HEK293 (cell line): ENCODE data around the gene OR8B2.

Experiments used
- CTCF ChIA-PET: fragments of 350-600 bp; formaldehyde crosslinking; extraction: SDS; loops from one replicate; lab custom pipeline; 2021; ENCODE audit warnings: antibody characterized with exemption; lab: Yijun Ruan, JAX
- POLR2A ChIA-PET: fragments of 300-600 bp; formaldehyde crosslinking; extraction: SDS; loops from one replicate; lab custom pipeline; 2020; ENCODE audit warnings: antibody characterized with exemption, inconsistent platforms; lab: Yijun Ruan, JAX
- H3K27ac ChIP-seq: fragments of 200-500 bp; sonication (Bioruptor generic); 2 replicates; pipeline ENCODE4 v1.5.1; 2014; ENCODE audit warnings: low read depth, low read length, control low read depth, inconsistent platforms; ENCODE audit errors: extremely low read depth
- H3K36me3 ChIP-seq, 2 experiments: fragments of 200-500 bp in 1 of 2; sonication (Bioruptor generic) in 1 of 2; 1 replicate in 1 of 2; 2 replicates in 1 of 2; pipeline ENCODE4 v1.5.1; 2014 to 2017; ENCODE audit warnings: inconsistent platforms in 2 of 2, low read length in 2 of 2; ENCODE audit not compliant: control insufficient read depth in 2 of 2, insufficient read depth in 1 of 2
- H3K4me1 ChIP-seq: fragments of 200-500 bp; sonication (Bioruptor generic); 2 replicates; pipeline ENCODE4 v1.5.1; 2014; ENCODE audit warnings: mild to moderate bottlenecking, low read length, inconsistent platforms; ENCODE audit not compliant: control insufficient read depth, insufficient read depth
- H3K4me3 ChIP-seq: 2 replicates; pipeline ENCODE4 v1.5.1; 2011; ENCODE audit warnings: low read depth, mild to moderate bottlenecking, control low read depth, low read length, moderate library complexity
- H3K9me3 ChIP-seq: fragments of 200-500 bp; sonication (Bioruptor generic); 2 replicates; pipeline ENCODE4 v1.5.1; 2014; ENCODE audit warnings: low read depth, low read length, inconsistent platforms; ENCODE audit not compliant: control insufficient read depth, insufficient read depth
- GLI4 ChIP-seq: fragments of 450-650 bp; formaldehyde crosslinking; IDR thresholded peaks from 2 replicates; pipeline ENCODE4 v1.5.1; 2016; ENCODE audit warnings: missing biosample characterization, missing genetic modification characterization
- SCRT1 ChIP-seq: fragments of 450-650 bp; formaldehyde crosslinking; IDR thresholded peaks from 2 replicates; pipeline ENCODE4 v1.5.1; 2016; ENCODE audit warnings: missing biosample characterization, missing genetic modification characterization, borderline replicate concordance
- ZBTB26 ChIP-seq: fragments of 450-650 bp; formaldehyde crosslinking; optimal IDR thresholded peaks from 2 replicates; pipeline ENCODE3; 2016; ENCODE audit warnings: missing biosample characterization, mild to moderate bottlenecking, missing genetic modification characterization
- ZBTB49 ChIP-seq: fragments of 450-650 bp; formaldehyde crosslinking; IDR thresholded peaks from 2 replicates; pipeline ENCODE4 v1.5.1; 2016; ENCODE audit warnings: missing biosample characterization, missing genetic modification characterization, low read depth
- ZNF16 ChIP-seq: fragments of 450-650 bp; formaldehyde crosslinking; IDR thresholded peaks from 2 replicates; pipeline ENCODE4 v1.5.1; 2016; ENCODE audit warnings: low read depth, missing biosample characterization, missing genetic modification characterization
- ZNF292 ChIP-seq: fragments of 450-650 bp; formaldehyde crosslinking; IDR thresholded peaks from 2 replicates; pipeline ENCODE4 v1.5.1; 2016; ENCODE audit warnings: low read depth, missing biosample characterization, missing genetic modification characterization, borderline replicate concordance
- ZNF324 ChIP-seq: fragments of 450-650 bp; formaldehyde crosslinking; IDR thresholded peaks from 2 replicates; pipeline ENCODE4 v1.5.1; 2016; ENCODE audit warnings: missing biosample characterization, missing genetic modification characterization
- ZNF335 ChIP-seq: fragments of 450-650 bp; formaldehyde crosslinking; conservative IDR thresholded peaks from 2 replicates; pipeline ENCODE4 v1.5.1; 2016; ENCODE audit warnings: missing biosample characterization, missing genetic modification characterization
- ZNF391 ChIP-seq: fragments of 450-650 bp; formaldehyde crosslinking; IDR thresholded peaks from 2 replicates; pipeline ENCODE4 v1.5.1; 2016; ENCODE audit warnings: low read depth, missing biosample characterization, missing genetic modification characterization, borderline replicate concordance
- ZNF398 ChIP-seq: fragments of 450-650 bp; formaldehyde crosslinking; IDR thresholded peaks from 2 replicates; pipeline ENCODE4 v1.5.1; 2017; ENCODE audit warnings: missing biosample characterization, missing genetic modification characterization
- ZNF423 ChIP-seq: fragments of 450-650 bp; formaldehyde crosslinking; IDR thresholded peaks from 2 replicates; pipeline ENCODE4 v1.5.1; 2016; ENCODE audit warnings: missing biosample characterization, missing genetic modification characterization
- ZNF571 ChIP-seq: fragments of 450-650 bp; formaldehyde crosslinking; IDR thresholded peaks from 2 replicates; pipeline ENCODE4 v1.5.0; 2017; ENCODE audit warnings: missing biosample characterization, missing genetic modification characterization
- ZNF585B ChIP-seq: fragments of 450-650 bp; formaldehyde crosslinking; IDR thresholded peaks from 2 replicates; pipeline ENCODE4 v1.5.1; 2016; ENCODE audit warnings: missing biosample characterization, missing genetic modification characterization
- ZNF600 ChIP-seq: fragments of 450-650 bp; formaldehyde crosslinking; IDR thresholded peaks from 2 replicates; pipeline ENCODE4 v1.5.1; 2016; ENCODE audit warnings: missing biosample characterization, missing genetic modification characterization
- ZNF610 ChIP-seq: fragments of 450-650 bp; formaldehyde crosslinking; IDR thresholded peaks from 2 replicates; pipeline ENCODE4 v1.5.1; 2016; ENCODE audit warnings: missing biosample characterization, missing genetic modification characterization, borderline replicate concordance
- ZNF621 ChIP-seq: fragments of 450-650 bp; formaldehyde crosslinking; IDR thresholded peaks from 2 replicates; pipeline ENCODE4 v1.5.1; 2017; ENCODE audit warnings: missing biosample characterization, missing genetic modification characterization
- ZNF654 ChIP-seq: fragments of 450-650 bp; formaldehyde crosslinking; IDR thresholded peaks from 2 replicates; pipeline ENCODE4 v1.5.1; 2016; ENCODE audit warnings: low read depth, missing biosample characterization, missing genetic modification characterization
- ZNF658 ChIP-seq: fragments of 450-650 bp; formaldehyde crosslinking; IDR thresholded peaks from 2 replicates; pipeline ENCODE4; 2016; ENCODE audit warnings: missing biosample characterization, missing genetic modification characterization
- ZNF707 ChIP-seq: fragments of 450-650 bp; formaldehyde crosslinking; IDR thresholded peaks from 2 replicates; pipeline ENCODE4 v1.5.1; 2016; ENCODE audit warnings: missing biosample characterization, missing genetic modification characterization
- ZNF747 ChIP-seq: fragments of 450-650 bp; formaldehyde crosslinking; IDR thresholded peaks from 2 replicates; pipeline ENCODE4 v1.5.1; 2016; ENCODE audit warnings: missing biosample characterization, missing genetic modification characterization
- ZNF785 ChIP-seq: fragments of 450-650 bp; formaldehyde crosslinking; IDR thresholded peaks from 2 replicates; pipeline ENCODE4 v1.5.1; 2016; ENCODE audit warnings: missing biosample characterization, missing genetic modification characterization
- ZNF791 ChIP-seq: fragments of 450-650 bp; formaldehyde crosslinking; IDR thresholded peaks from 2 replicates; pipeline ENCODE4 v1.5.1; 2016; ENCODE audit warnings: missing biosample characterization, missing genetic modification characterization
- ZSCAN23 ChIP-seq: fragments of 450-650 bp; formaldehyde crosslinking; IDR thresholded peaks from 2 replicates; pipeline ENCODE4 v1.5.1; 2016; ENCODE audit warnings: missing biosample characterization, missing genetic modification characterization
- ZSCAN5A ChIP-seq: fragments of 450-650 bp; formaldehyde crosslinking; IDR thresholded peaks from 2 replicates; pipeline ENCODE4 v1.5.1; 2016; ENCODE audit warnings: missing biosample characterization, missing genetic modification characterization

Gene OR8B2

GRCh38 chr11:124415356-124415923 is 31.1 kb upstream of the OR8B2 start (continued):
- TF ChIP-seq ZNF398 (tag by site-specific recombination) (no peak), ZNF335 (tag by site-specific recombination) (no peak), ZNF654 (tag by site-specific recombination) (peak; percentile 44), ZSCAN23 (tag by site-specific recombination) (no peak), ZNF621 (tag by site-specific recombination) (no peak)

- Histone ChIP-seq H3K4me3 (no peak overlapping the region), H3K9me3 (no peaks in the 10 kb centered on the region), H3K4me1 (no peaks in the 10 kb centered on the region), H3K27ac (no peak overlapping the region), H3K36me3 (no peaks in the 10 kb centered on the region)
- TF ChIP-seq ZNF658 (tag by site-specific recombination): no peak
- TF ChIP-seq ZNF571 (tag by site-specific recombination): no peak
- TF ChIP-seq ZNF610 (tag by site-specific recombination): no peak
- no peak for TF ChIP-seq ZNF324 (tag by site-specific recombination)
- TF ChIP-seq ZBTB26 (tag by site-specific recombination): no peak
- TF ChIP-seq ZNF600 (tag by site-specific recombination): no peak
- no peak for TF ChIP-seq ZNF785 (tag by site-specific recombination)
- TF ChIP-seq ZNF747: no peak
- no peak for TF ChIP-seq SCRT1 (tag by site-specific recombination)
- no peak for TF ChIP-seq ZNF791 (tag by site-specific recombination)
- no peak for TF ChIP-seq ZNF423 (tag by site-specific recombination)
- TF ChIP-seq ZBTB49 (tag by site-specific recombination): no peak
- no peak for TF ChIP-seq GLI4 (tag by site-specific recombination)
- no peak for TF ChIP-seq ZNF585B (tag by site-specific recombination)
- no peak for TF ChIP-seq ZSCAN5A
- no peak for TF ChIP-seq ZNF391 (tag by site-specific recombination)
- no peak for TF ChIP-seq ZNF292 (tag by site-specific recombination)
- TF ChIP-seq ZNF707: no peak
- no peak for TF ChIP-seq ZNF16 (tag by site-specific recombination)
- ChIA-PET CTCF (interaction anchor here (0.6 kb wide), 1 partner anchor 555 kb away, joined by 7 read pairs; no protein-coding TSS in a partner anchor), POLR2A (no interaction called here)
Measured at GRCh38 chr11:124409906-124410305, 25.6 kb upstream of the OR8B2 start.
